HepG2 (cell line): Measurements from ENCODE around the gene FXYD1. TPM values are rescaled to one million over a fixed set of nuclear protein-coding genes. Genes with fewer than 3 reads are reported as not detected.

ENCODE experiments used
- CREB1 ChIP-seq, 2 experiments: fragments of 450-650 bp in 1 of 2; IDR thresholded peaks; 2 replicates each; pipeline ENCODE4 v1.6.1; 2016 to 2017; ENCODE audit warnings: control low read depth in 1 of 2, mild to moderate bottlenecking in 1 of 2, missing compliant biosample characterization in 1 of 2, missing genetic modification characterization in 1 of 2
- CREB3 ChIP-seq: sonication (generic); formaldehyde crosslinking; IDR thresholded peaks from 2 replicates; pipeline ENCODE4 v1.5.0; 2020; ENCODE audit warnings: missing genetic modification reagents
- HINFP ChIP-seq: sonication (generic); formaldehyde crosslinking; IDR thresholded peaks from 2 replicates; pipeline ENCODE4 v1.4.0; 2020; ENCODE audit warnings: low read depth, mild to moderate bottlenecking, missing genetic modification reagents
- HMGA1 ChIP-seq: sonication (generic); formaldehyde crosslinking; conservative IDR thresholded peaks from 2 replicates; pipeline ENCODE4 v1.4.0; 2020; ENCODE audit warnings: missing genetic modification reagents
- HNRNPLL ChIP-seq: fragments of 200-400 bp; formaldehyde crosslinking; IDR thresholded peaks from 2 replicates; pipeline ENCODE4 v1.6.1; 2017; ENCODE audit warnings: mild to moderate bottlenecking, low read depth, low read length; ENCODE audit not compliant: poor library complexity, severe bottlenecking
- HOXA7 ChIP-seq: sonication (generic); formaldehyde crosslinking; IDR thresholded peaks from 2 replicates; pipeline ENCODE4 v1.8.1; 2022; ENCODE audit warnings: mild to moderate bottlenecking, missing genetic modification reagents, moderate library complexity
- JUN ChIP-seq: sonication (generic); formaldehyde crosslinking; IDR thresholded peaks from 2 replicates; pipeline ENCODE4 v1.4.0; 2020; ENCODE audit warnings: mild to moderate bottlenecking, missing genetic modification reagents
- NFIC ChIP-seq: IDR thresholded peaks from 2 replicates; pipeline ENCODE4 v1.6.1; 2012; ENCODE audit warnings: mild to moderate bottlenecking, low read length, inconsistent platforms
- PTBP1 ChIP-seq: fragments of 200-400 bp; formaldehyde crosslinking; IDR thresholded peaks from 2 replicates; pipeline ENCODE4 v1.6.1; 2018; ENCODE audit warnings: low read length, low read depth; ENCODE audit not compliant: poor library complexity, severe bottlenecking
- SIN3B ChIP-seq: fragments of 150-350 bp; IDR thresholded peaks from 2 replicates; pipeline ENCODE4 v1.6.1; 2014; ENCODE audit warnings: low read length
- SNAPC4 ChIP-seq: sonication (generic); formaldehyde crosslinking; IDR thresholded peaks from 2 replicates; pipeline ENCODE4 v1.4.0; 2020; ENCODE audit warnings: mild to moderate bottlenecking, missing genetic modification reagents
- SRY ChIP-seq: sonication (generic); formaldehyde crosslinking; IDR thresholded peaks from 2 replicates; pipeline ENCODE4 v1.8.0; 2022; ENCODE audit warnings: mild to moderate bottlenecking, missing genetic modification reagents
- TCF12 ChIP-seq, 2 experiments: fragments of 450-650 bp in 1 of 2; sonication (generic) in 1 of 2; formaldehyde crosslinking in 1 of 2; IDR thresholded peaks; 2 replicates each; pipeline versions ENCODE4 v1.6.1 to v1.8.0; 2017 to 2022; ENCODE audit warnings: antibody characterized with exemption in 1 of 2, mild to moderate bottlenecking in 1 of 2, missing genetic modification reagents in 1 of 2, moderate library complexity in 1 of 2
- ZNF597 ChIP-seq: sonication (generic); formaldehyde crosslinking; IDR thresholded peaks from 2 replicates; pipeline ENCODE4 v1.5.0; 2020; ENCODE audit warnings: missing genetic modification reagents
- ZNF614 ChIP-seq: IDR thresholded peaks from 2 replicates; pipeline ENCODE4 v1.6.1; 2018; ENCODE audit warnings: missing biosample characterization, missing genetic modification reagents, inconsistent platforms, borderline replicate concordance
- ZNF749 ChIP-seq: sonication (generic); formaldehyde crosslinking; IDR thresholded peaks from 2 replicates; pipeline ENCODE4 v1.8.0; 2022; ENCODE audit warnings: mild to moderate bottlenecking, missing genetic modification reagents, moderate library complexity, borderline replicate concordance
- ZNF839 ChIP-seq: sonication (generic); formaldehyde crosslinking; IDR thresholded peaks from 2 replicates; pipeline ENCODE4 v1.4.0; 2020; ENCODE audit warnings: missing genetic modification reagents, mild to moderate bottlenecking, borderline replicate concordance
- polyA plus RNA-seq, 8 experiments: library from polyadenylated mRNA; depleted of rRNA in 3 of 8; stranded (reverse) in 7 of 8; unstranded in 1 of 8; fragments of >200 nt; fragmentation: Illumina TruSeq in 4 of 8; extraction: Trizol in 4 of 8; gene quantifications; 2 replicates each; pipeline versions ENCODE4 v1.2.1 to v1.2.3, GENCODE V29; 2011 to 2016; ENCODE audit warnings: low read depth in 4 of 8, missing spikeins in 1 of 8, mixed read lengths in 1 of 8; ENCODE audit not compliant: insufficient read depth in 1 of 8
- total RNA-seq, 5 experiments: library from RNA; depleted of rRNA; stranded (reverse); fragments of >200 nt; fragmentation: Illumina TruSeq; extraction: Trizol; gene quantifications; 2 replicates each; pipeline ENCODE4 v1.2.3, GENCODE V29; 2016; ENCODE audit warnings: low read depth in 1 of 5
- TF ChIP-seq, protein P1 (sequence below): sonication (generic); formaldehyde crosslinking; IDR thresholded peaks from 2 replicates; pipeline ENCODE4 v1.4.0; 2020; ENCODE audit warnings: mild to moderate bottlenecking, missing genetic modification reagents, borderline replicate concordance

Gene FXYD1
- total and polyA plus RNA-seq, 2 of the 13 experiments (the other 11 are each of a cell fraction or from before 2014, with no cell fraction given), result 31.2 TPM; not detected in 1

DNA sequence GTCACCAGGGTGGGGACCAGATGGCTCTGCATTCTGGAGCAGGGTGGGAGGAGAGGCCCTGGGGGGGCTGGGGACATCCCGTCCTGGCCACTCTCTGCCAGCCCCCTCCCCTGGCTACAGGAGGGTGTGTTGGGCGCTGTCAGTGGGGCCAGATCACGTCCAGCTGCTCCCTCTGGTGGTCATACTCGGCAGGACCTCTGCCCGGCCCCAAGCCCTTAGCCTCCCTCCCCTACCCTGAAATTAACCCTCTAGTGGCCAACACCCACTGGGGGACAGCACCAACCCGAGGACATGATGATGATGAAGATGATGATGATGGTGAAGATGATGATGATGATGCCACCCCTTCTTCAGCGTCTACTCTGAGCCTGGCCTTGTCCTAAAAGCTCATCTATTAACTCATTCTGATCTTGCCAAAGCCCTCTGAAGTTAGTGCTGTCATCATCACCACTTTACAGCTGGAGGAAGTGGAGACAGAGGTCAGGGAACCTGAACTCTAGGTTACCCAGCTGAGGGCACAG lies 3.2 kb upstream of the FXYD1 start (continued):
- TF ChIP-seq SNAPC4 (no peak), HINFP (CRISPR knock-in tag) (no peak), JUN (CRISPR knock-in tag) (no peak), CREB1 (IDR thresholded peaks at IDR 0.05) (peak; percentile 76), CREB1 (CRISPR knock-in tag; IDR thresholded peaks at IDR 0.05) (no peak), PTBP1 (no peak), HOXA7 (CRISPR knock-in tag) (no peak), SIN3B (no peak), ZNF839 (no peak), NFIC (no peak), TCF12 (IDR thresholded peaks at IDR 0.05) (no peak), TCF12 (CRISPR knock-in tag; IDR thresholded peaks at IDR 0.05) (0 out of 2 replicates have a peak, but pooled peaks have one; percentile 60), ZNF749 (CRISPR knock-in tag) (no peak), ZNF597 (CRISPR knock-in tag) (no peak), SRY (CRISPR knock-in tag) (no peak), CREB3 (CRISPR knock-in tag) (no peak), HNRNPLL (peak; percentile 18), ZNF614 (CRISPR knock-in tag) (0 out of 2 replicates have a peak, but pooled peaks have one; percentile 42), HMGA1 (CRISPR knock-in tag) (no peak)
- TF ChIP-seq, protein P1, sequence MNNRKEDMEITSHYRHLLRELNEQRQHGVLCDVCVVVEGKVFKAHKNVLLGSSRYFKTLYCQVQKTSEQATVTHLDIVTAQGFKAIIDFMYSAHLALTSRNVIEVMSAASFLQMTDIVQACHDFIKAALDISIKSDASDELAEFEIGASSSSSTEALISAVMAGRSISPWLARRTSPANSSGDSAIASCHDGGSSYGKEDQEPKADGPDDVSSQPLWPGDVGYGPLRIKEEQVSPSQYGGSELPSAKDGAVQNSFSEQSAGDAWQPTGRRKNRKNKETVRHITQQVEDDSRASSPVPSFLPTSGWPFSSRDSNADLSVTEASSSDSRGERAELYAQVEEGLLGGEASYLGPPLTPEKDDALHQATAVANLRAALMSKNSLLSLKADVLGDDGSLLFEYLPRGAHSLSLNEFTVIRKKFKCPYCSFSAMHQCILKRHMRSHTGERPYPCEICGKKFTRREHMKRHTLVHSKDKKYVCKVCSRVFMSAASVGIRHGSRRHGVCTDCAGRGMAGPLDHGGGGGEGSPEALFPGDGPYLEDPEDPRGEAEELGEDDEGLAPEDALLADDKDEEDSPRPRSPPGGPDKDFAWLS (CRISPR knock-in tag), result no peak
